GM19372 (cell line): ENCODE measurements around the gene MECP2.
A peak's percentile ranks its signal among the peaks of the same experiment; 100 is the strongest.

Experiments
- ATAC-seq: cut with Tn5 transposase; IDR thresholded peaks from one replicate; pipeline ENCODE4 v1.9.1; 2021; ENCODE audit warnings: mild to moderate bottlenecking, low read depth, moderate library complexity; ENCODE audit not compliant: unreplicated experiment

Gene MECP2

DNA sequence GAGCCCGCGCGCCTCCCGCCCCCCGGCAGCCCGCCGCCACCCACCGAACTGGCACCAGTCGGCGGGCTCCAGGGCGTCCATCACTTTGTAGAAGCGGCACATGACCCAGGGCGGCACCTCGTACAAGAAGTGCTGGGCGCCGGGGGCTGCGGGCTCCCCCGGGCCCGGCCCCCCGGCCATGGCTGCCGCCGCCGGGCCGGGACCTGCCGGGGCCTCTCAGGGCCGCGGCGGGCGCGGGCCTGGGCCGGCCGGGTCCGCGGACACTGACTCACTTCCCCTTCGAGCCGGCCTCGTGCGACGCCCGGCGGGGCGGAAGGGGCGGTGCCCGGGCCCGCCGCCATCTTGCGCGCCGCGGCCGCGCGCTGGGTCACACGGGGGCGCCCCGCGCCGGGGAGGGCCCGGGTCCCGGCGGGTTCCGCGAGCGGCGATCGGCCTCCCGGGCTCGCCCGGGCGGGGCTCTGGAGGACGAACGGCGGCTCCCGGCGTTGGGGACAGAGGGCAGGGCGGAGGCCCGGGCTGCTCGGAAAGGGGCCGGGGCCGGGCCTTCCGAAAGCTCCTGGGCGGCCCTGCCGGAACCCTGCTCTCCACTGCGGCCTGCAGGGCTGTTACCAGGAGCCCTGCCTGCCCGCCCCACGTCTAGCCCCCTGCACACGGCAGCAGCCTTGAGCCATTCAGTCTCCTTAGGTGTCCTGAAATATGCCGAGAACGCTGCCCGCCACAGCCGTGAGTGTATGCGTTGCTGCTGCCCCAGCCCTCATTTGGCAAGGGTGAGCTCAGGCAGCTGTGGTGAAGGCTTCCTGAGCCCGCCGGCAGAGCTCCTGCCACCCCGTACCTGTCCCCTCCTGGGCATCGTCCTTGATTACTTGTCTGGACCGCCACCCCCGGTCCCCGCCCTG is 77.6 kb downstream of the MECP2 start, which contains the start of gene IRAK1:
TSS of gene IRAK1 (minus strand) at position 270 of the 896 bp plus-strand sequence. CDS start at position 180, 90 bp downstream.
- ATAC-seq = peak; percentile 58

DNA sequence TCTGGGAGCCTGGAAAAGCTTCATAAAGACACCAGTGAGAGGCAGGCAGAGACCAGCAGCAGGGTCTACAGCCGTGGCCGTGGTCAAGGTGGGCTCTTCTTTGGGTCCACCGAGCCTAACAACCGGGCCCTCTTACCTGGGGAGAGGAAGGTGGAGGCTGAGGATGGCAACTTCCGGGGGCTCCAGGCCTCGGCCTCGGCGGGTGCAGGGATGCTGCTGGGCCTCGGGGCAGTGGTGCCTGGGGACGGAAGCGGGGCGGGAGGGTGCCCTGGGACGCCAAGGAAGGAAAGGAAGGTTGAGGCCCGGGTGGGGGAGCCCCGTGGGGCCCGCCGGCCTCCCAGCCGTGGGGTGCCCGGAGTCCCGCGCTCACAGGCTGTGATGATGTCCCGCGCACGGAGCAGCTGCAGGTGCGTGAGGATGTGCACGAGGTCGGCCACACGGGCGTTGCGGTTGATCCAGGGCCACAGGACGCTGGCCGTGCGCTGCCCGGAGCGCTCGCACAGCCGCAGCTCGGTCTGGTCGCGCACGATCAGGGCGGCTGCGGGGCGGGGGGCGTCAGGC is 78.4 kb downstream of the MECP2 start:
- no peak for ATAC-seq

DNA sequence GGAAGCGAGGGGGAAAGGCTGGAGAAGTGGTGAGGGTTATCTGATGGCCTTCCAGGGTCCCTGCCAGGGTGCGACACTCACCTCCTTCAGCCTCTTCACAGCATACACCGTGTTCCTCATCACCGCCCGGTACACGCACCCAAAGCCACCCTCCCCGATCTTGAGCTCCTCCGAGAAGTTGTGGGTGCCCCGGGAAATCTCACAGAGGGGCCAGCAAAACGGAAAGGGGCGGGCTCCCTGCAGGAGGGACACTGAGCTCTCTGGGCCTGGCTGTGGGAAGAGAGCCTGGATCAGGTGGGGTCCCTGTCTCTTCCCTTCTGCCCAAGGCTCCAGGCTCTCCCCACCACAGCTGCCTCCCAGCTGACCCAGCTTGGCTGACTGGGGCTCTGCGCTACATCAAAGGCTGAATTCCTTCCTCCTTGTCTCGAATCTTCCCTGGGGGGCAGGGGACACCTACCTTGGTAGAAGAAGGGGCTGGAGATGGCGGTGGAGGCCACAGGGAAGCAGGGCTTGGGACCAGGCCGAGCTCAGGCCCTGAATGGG is 78.9 kb downstream of the MECP2 start:
- ATAC-seq = no peak

DNA sequence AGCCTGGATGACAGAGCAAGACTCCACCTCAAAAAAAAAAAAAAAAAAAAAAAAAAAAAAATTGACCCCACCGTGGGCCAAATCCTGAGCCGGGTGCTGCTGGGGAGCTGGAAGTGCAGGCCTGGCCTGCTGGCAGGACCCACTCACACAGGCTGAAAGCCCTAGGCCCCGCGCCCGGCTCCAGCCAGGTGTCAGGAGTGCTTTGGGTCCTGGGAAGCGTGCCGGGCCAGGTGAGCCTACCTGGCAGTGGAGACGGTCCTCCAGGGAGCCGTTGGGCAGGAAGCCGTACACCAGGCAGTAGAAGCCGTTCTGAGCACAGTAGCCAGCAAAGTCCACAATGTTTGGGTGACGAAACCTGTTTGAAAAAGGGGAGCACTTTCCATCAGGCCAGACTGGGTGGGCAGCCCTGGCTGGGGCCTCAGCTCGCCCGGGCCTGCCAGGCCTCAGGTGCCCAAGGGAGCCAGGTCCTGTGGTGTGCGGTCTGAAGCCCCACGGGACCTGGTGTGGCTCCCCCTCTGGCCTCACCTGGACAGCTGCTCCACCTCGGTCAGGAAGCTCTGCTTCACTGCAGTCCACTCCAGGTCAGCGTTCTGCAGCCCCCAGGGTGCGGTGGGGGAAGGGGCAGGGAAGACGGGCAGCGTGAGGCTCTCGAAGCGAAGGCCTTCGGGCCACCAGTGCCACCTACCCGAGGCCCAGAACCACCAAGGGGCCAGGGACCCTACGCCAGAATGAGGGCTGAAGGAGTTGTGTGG is 79.6 kb downstream of the MECP2 start:
- ATAC-seq = no peak

DNA sequence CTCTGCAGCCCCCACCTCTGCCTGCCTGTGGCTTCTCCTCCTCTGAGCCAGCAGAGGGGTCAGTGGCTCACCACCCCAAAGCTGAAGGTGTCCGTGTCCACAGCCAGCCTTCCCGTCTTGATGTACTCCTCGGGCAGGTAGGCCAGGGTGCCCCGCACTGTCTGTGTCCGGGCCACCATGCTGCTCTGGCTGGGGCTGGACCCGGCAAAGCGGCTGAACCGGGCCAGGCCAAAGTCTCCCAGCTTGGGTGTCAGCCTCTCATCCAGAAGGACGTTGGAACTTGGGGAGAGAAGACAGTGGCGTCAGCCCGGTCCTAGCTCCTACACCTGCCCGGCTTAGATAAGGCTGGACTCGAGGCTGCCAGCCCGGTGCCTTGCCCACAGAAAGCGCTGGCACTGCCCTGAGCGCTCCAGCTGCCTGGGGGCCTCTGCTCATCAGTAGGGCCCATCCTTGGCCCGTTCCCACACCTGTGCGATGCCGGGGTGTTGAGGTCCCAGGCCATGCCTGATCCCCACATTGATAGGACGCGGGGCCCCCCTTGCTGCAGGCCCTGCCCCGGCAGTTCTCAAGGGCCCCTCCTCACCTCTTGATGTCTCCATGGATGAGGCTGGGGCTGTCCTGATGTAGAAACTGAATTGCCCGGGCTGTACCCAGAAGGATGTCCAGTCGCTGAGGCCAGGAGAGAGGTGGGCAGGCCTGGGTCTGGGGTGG is 81.0 kb downstream of the MECP2 start:
- no peak for ATAC-seq

DNA sequence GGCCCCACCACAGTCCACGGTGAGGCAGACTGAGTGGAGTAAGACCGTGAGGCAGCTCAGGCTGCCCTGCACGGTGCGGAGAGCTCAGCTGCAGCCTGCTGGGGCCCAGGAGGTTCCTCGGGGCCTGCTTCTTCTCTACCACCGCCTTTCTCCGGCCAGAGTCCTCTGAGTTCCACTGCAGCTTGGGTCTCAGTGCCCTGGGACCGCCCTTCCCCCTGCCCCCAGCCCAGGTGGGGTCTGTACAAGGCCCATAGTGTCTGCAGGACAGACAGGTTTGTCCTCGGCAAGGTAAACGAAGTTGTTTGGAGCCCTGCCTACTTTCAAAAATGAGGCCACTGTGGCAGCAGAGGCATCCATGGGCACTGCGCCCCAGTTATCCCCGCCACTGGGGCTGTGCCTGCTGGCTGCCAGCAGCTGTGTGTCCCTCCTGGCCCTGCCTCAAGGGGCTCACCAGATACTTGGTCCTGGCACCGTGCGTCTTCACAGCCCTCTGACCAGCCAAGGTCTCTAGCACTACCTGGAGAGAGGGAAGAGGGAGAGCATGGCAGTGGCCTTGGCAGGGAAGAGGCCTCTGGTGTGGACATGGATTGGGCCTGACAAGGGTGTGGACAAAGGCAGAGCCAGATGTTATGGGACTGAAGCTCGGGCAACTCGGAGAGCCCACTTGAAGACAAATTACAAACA is 81.8 kb downstream of the MECP2 start:
- ATAC-seq = no peak

DNA sequence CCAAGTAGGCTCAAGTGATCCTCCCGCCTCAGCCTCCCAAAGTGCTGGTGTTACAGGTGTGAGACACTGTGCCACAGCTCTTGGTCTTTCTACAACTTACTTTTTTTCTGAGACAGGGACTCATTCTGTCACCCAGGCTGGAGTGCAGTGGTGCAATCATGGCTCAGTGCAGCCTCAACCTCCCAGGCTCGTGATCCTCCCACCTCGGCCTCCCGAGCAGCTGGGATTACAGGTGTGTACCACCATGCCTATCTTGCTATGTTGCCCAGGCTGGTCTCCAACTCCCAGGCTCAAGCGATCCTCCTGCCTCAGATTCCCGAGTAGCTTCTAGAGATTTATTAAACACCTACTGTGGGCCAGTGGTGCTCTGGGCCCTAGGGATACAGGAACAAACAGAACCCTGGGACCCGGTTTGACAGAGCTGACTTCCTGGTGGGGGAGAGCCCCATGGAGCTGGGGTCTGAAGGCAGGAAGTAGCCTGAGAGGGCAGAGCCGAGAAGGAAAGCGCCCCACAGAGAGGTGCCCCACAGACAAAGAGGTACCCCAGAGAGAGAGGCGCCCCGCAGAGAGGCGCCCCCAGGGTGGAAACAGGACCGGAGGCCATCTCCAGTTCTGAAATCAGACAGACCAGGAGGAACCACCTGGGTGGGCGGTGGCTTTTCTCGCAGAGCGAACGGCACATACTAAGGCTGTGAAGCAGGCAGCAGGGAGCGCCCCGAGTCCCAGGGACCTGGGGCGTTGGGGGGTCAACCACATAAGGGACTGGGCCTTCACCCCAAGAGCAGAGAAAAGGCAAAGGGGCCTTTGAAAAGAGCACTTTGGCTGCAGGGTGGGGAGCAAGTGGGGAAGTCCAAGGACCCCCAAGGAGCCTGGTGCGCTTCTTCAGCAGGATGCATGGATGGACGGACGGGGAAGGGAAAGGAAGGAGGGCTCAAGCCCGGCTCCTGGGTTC is 82.8 kb downstream of the MECP2 start:
- ATAC-seq = no peak

DNA sequence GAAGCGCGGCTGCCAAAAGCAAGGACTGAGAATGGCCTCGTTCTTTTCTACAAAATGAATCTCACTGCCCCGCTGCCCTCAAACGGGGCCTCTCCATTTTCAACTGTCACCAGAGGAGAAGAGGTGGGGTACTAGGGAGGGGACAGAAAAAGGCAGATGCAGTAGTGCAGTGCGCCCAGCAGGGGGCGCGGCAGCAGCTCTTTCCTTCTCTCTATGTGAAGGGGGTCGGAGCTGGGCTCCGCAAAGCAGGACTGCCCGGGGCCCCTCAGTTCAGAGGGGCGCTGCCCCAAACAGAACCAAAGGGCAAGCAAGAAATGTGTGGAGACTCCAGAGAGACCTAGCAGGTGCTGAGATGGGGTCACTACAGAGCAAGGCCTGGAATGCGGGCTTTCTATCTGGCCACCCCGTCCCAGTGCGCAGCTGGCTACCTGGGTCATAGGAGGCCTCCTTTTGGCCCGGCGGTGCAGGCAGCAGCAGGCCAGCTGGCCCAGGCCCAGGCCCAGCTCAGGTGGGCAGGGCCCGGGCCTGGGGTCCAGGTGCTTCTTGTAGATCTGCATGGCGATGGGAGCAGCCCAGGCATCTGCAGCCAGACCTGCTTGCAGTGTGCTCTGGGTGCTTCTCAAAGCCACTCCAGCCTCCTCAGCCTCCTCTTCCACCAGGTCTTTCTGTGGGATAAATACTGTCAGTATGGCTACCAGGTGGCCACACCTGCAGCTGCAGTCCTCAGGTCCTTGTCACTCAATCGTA is 83.7 kb downstream of the MECP2 start:
- no peak for ATAC-seq

DNA sequence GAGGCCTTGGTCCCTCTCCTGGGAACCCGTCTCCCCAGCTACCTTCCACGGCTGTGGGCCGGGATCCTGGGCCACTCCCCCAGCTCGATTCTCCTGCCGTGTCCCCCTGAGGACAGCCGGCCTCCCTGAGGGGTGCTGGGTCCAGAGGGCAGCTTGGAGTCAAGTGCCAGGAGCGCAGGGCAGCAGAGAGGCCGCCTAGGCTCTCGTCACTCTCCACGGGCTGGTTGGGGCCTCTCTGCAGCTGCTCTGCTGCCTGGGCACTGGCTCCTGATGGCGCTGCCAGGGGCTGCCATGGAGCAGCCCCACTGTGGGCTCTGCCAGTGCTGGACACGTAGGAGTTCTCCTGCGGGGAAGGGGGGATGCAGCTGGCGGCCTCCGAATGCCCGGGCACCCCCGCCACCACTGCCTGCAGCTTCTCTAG is 84.5 kb downstream of the MECP2 start:
- no peak for ATAC-seq

DNA sequence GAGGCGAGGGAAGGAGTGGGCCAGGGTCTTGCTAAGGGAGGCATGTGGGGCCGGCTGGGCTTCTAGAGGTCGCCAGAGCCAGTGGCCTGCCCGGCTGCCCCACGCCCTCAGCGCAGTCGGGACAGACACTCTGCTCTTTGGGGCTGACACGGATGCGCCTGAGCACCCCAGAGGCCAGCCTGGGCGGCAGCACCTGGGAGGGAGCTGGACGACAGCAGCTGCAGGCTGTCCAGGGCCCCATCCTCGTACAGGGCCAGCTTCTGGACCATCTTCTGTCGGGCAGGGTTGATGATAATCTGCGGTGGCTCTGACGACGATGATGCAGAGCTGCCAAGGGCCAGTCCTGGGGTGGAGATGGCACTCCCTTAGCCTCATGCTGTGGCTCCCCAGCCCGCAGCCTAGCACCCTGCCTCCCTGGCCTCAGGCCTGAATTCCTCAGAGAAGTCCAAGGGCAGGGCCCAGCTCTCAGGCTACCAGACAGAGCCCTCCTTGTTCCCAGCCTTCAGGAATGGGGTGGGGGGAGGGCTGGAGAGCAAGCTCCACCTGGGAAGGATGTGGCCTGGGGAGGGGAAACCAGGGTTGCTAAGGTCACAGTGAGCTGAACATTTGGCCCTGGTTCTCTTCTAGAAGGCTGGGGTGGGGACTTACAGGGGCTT is 85.1 kb downstream of the MECP2 start:
- no peak for ATAC-seq

DNA sequence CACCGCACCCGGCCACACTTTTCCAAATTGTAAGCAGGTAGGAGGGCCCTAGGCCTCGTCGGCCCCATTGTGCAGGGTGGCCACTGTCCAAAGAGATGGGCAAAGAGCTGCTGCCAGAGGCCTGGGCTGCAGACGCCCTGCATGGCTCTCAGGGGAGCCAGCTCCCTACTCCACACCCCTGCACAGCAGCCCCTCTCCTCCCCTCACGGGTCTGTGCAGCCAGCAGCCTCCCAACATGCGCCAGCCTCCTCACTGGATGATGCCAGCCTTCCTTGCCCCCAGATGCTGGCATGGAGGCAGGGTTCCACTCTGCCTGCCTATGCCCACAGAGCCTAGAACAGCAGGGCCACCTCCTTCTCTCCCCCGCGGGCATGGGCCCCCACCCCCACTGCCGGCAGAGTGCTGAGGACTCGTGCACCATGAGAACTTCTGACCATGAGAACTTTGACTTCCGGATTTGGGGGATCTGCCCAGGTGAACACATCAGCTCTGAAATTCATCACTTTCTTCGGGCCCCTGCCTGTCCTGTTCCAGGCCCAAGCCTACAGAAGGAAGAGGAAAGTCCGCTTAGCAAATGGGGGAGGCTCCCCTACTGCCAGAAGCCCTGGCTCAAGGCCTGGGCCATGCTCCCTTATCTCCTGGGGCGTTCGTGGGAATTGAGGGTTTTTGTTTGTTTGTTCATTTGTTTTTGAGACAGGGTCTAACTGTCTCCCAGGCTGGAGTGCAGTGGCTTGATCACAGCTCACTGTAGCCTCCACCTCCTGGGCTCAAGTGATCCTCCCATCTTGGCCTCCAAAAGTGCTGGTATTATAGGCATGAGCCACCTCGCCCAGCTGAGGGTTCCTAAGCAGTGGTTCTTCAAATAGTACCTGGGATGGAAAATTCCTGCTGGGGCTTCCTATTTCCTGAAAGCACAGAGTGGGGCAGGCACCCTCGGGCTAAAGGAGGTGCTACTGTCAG is 85.9 kb downstream of the MECP2 start:
- no peak for ATAC-seq

DNA sequence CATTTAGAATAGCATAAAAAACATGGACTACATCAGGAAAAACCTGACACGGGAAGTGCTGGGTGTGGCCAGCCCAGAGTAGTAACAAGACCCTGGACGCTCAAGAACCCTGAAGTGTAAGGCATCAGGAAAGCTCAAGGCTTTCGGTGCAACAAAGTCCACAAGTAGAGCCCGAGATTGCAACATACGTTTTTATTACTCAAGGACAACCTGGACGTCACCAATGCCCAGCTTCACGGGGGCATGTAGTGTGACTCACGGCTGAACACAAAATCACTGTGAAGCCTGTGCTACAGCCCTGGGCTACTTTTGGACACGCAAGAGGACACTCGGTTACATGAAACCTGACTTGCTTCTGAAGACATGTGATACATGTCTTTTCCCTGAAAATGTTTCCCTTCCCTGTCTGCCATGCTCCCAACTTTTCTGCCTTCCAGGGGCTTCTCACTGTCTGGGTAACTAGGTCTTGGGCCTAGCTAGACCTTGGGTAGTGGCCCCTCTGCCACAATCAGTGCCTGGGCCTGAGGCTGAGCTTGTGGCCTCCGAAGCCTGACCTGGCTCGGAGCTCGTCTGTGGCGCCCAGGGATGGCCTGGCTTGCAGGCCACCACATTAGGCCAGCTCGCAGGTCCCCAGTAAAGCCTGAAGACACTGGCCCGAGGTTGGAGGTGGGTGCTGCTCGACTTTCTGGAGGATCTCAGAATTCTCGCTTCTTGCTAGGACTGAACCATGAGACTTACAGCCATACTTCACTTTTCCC is 87.0 kb downstream of the MECP2 start:
- no peak for ATAC-seq

DNA sequence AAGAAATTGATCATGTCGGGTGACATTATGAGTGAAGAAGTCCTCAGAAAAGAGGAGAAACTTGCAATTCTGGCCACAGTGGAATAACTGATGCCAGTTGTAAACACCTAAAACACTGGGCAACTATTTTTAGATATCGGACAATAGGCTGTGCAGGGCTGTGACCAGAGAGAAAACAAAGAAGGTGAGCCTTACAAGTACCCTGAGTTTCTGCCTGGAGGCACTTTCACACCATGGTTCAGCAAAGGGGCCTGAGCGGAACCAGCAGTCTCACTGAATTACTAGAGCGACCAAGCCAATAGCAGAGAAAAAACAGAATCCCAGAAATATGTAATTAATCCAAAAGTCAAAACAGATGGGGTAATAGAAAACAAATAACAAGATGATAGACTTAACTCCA is 89.0 kb downstream of the MECP2 start:
- no peak for ATAC-seq

DNA sequence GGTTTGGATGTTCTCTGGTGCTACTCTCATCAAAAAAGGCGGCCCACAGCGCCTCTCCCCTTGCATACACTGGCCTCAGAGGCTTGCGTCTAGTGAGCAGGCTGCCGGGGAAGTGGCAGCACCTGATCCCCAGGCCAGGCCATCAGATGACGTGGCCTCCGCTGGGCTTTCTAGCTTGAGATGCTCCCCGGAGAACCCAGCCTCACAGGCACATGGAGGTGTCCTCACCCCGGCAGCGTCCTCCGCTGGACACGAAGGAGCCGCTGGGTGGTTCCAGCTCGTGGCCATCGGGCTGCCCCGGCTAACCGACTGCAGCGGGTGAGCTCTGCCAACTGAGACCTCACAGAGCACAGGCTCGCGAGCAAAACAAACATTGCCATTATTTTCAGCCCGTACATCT is 90.6 kb downstream of the MECP2 start:
- no peak for ATAC-seq

DNA sequence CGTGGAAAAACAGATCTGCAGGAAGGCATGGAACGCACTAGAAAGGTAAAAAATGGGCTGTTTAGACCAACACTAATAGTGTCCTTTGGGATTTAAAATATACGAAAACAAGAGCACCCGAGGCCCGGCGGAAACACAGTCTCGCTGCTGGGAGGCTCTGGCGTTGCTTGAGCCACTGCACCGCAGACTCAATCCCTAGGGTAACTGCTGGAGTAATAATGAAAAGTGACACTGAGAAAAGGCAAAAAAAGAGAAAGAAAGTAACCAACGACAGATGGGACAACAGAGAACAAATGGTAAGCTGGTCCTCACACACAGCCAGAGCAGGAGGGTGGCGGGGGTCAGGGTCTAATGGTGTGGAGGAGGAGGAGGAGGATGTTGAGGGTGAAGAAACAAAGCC is 93.2 kb downstream of the MECP2 start:
- no peak for ATAC-seq
